ENCODE measurements around the gene EEFSEC. TPM values are rescaled to one million over a fixed set of nuclear protein-coding genes. Genes with fewer than 3 reads are reported as not detected.

EEFSEC gene
- total RNA-seq, 1 experiment from 2014 or later = 9.5 TPM

GRCh38 chr3:128348805-128349531, 195.7 kb downstream of the EEFSEC start:
- no peaks in the 10 kb centered on the region; the same call in 1 of the 2 replicates for H3K4me1 ChIP-seq (ENCODE audit: insufficient read depth, low read length)
- no peaks in the 10 kb centered on the region for H3K79me2 ChIP-seq (ENCODE audit: insufficient read depth, low read length)
- H3K9ac ChIP-seq (ENCODE audit: extremely low read depth, insufficient read length, low read length) = no peak overlapping the region
- H3T11ph ChIP-seq (ENCODE audit: low read length) = no peak overlapping the region
- Mint-ChIP-seq H3K27ac (peak overlapping the region; percentile 54 to 85 (median 83)), H3K27me3 (ENCODE audit: low read depth) (no peaks in the 10 kb centered on the region), H3K36me3 (ENCODE audit: insufficient read depth in 1 of 3, low read depth in 3 of 3) (peaks cover 0 to 8% (median 0%) of the 10 kb centered on the region in 3 experiments; a peak in 2 of 7 replicates), H3K9me3 (no peaks in the 10 kb centered on the region), H3K4me1 (peaks cover 14 to 24% of the 10 kb centered on the region in 2 experiments), H3K4me3 (no peak overlapping the region)
- H3K23me2 ChIP-seq (ENCODE audit: insufficient read length, low read depth, low read length, poor library complexity, severe bottlenecking) = no peaks in the 10 kb centered on the region
- no peaks in the 10 kb centered on the region for H3K9me3 ChIP-seq (ENCODE audit: control insufficient read depth, low read depth, low read length)
- H4K8ac ChIP-seq (replicated peaks; ENCODE audit: insufficient read length, low read depth, low read length) = no peak overlapping the region
- no peak overlapping the region for H3K23ac ChIP-seq (ENCODE audit: insufficient read length, low read depth, low read length)
- H4K20me1 ChIP-seq (ENCODE audit: control insufficient read depth, insufficient read depth, insufficient read length) = no peaks in the 10 kb centered on the region
- no peak overlapping the region for H2BK12ac ChIP-seq (ENCODE audit: insufficient read length, low read depth, low read length)
- H4K91ac ChIP-seq (ENCODE audit: insufficient read length, low read depth, low read length) = no peak overlapping the region
- H2BK20ac ChIP-seq (ENCODE audit: low read depth, low read length, poor library complexity, severe bottlenecking) = no peak overlapping the region
- H3K27ac ChIP-seq (ENCODE audit: insufficient read length, low read depth, low read length) = no peak overlapping the region
- H2AFZ ChIP-seq (ENCODE audit: low read length) = no peak overlapping the region
- H3K4ac ChIP-seq (ENCODE audit: low read depth, low read length) = no peak overlapping the region
- 0 out of 3 replicates have a peak, but pooled peaks have one; percentile 17 for TF ChIP-seq CTCF (conservative IDR thresholded peaks at IDR 0.05)
- DNase-seq = peak; percentile 43
- H3K79me1 ChIP-seq (ENCODE audit: insufficient read depth, low read depth, low read length, poor library complexity, severe bottlenecking) = no peaks in the 10 kb centered on the region
- no peak overlapping the region for H2BK120ac ChIP-seq (ENCODE audit: low read depth, low read length, poor library complexity, severe bottlenecking)
- peak overlapping the region; percentile 13 for H3K18ac ChIP-seq (ENCODE audit: insufficient read length, low read depth, low read length)
- no peak overlapping the region for H4K5ac ChIP-seq (ENCODE audit: insufficient read length, low read depth, low read length)
- no peak overlapping the region for H3K56ac ChIP-seq (ENCODE audit: insufficient read length, low read depth, low read length)
- H3K4me2 ChIP-seq (ENCODE audit: insufficient read depth, insufficient read length, low read length) = no peak overlapping the region
- WGBS (ENCODE audit: extremely low coverage, insufficient read length, low lambda C conversion rate) = no CpG with 5 or more reads among the region's 5 CpGs
- no peak overlapping the region for H3K14ac ChIP-seq (ENCODE audit: insufficient read depth, low read length)
- no peak overlapping the region for H2BK15ac ChIP-seq (ENCODE audit: low read depth, low read length)
- H2BK5ac ChIP-seq (ENCODE audit: insufficient read length, low read length) = no peak overlapping the region
- H2AK5ac ChIP-seq (ENCODE audit: insufficient read length, low read length) = no peak overlapping the region
- no peaks in the 10 kb centered on the region for H3K27me3 ChIP-seq (ENCODE audit: insufficient read depth, low read length)
